Neuron (in vitro differentiated cells): ENCODE results near the gene XXYLT1.

Experiments used
- H2AFZ ChIP-seq: one replicate; pipeline ENCODE4 v1.6.1; 2013; ENCODE audit warnings: low read depth, mild to moderate bottlenecking, inconsistent platforms, low read length, moderate library complexity
- H3K27me3 ChIP-seq: one replicate; pipeline ENCODE4 v1.6.1; 2013; ENCODE audit warnings: low read length; ENCODE audit not compliant: insufficient read depth
- H3K36me3 ChIP-seq: one replicate; pipeline ENCODE4 v1.6.1; 2013; ENCODE audit warnings: low read length; ENCODE audit not compliant: insufficient read depth
- H3K4me1 ChIP-seq: one replicate; pipeline ENCODE4 v1.6.1; 2013; ENCODE audit warnings: low read length; ENCODE audit not compliant: insufficient read depth
- H3K4me3 ChIP-seq: 2 replicates; pipeline ENCODE4 v1.5.1; 2013; ENCODE audit warnings: mild to moderate bottlenecking, low read length, moderate library complexity
- H3K9me3 ChIP-seq: one replicate; pipeline ENCODE4 v1.6.1; 2013; ENCODE audit warnings: low read length

XXYLT1 gene

GRCh38 chr3:195251336-195252065 lies 19.5 kb downstream of the XXYLT1 start:
- Histone ChIP-seq H3K4me3 (no peak overlapping the region), H3K27me3 (no peaks in the 10 kb centered on the region), H3K4me1 (peaks cover 10% of the 10 kb centered on the region), H2AFZ (no peak overlapping the region), H3K36me3 (peaks cover 3% of the 10 kb centered on the region), H3K9me3 (peaks cover 3% of the 10 kb centered on the region)

- Histone ChIP-seq H3K4me1 (peaks cover 10% of the 10 kb centered on the region), H3K9me3 (peaks cover 8% of the 10 kb centered on the region), H3K36me3 (peaks cover 5% of the 10 kb centered on the region), H2AFZ (no peak overlapping the region), H3K27me3 (no peaks in the 10 kb centered on the region), H3K4me3 (no peak overlapping the region)
Observed at GRCh38 chr3:195250473-195251251, 20.3 kb downstream of the XXYLT1 start.

- H3K36me3 ChIP-seq: peaks cover 5% of the 10 kb centered on the region
- H3K9me3 ChIP-seq: peaks cover 8% of the 10 kb centered on the region
- no peak overlapping the region for H2AFZ ChIP-seq
- H3K4me1 ChIP-seq: peaks cover 10% of the 10 kb centered on the region
- no peak overlapping the region for H3K4me3 ChIP-seq
- no peaks in the 10 kb centered on the region for H3K27me3 ChIP-seq
Observed at GRCh38 chr3:195249858-195250464, 21.0 kb downstream of the XXYLT1 start.

GRCh38 chr3:195249057-195249770 lies 21.7 kb downstream of the XXYLT1 start:
- H3K36me3 ChIP-seq: peaks cover 5% of the 10 kb centered on the region
- peaks cover 10% of the 10 kb centered on the region for H3K4me1 ChIP-seq
- no peak overlapping the region for H3K4me3 ChIP-seq
- H2AFZ ChIP-seq: no peak overlapping the region
- peaks cover 8% of the 10 kb centered on the region for H3K9me3 ChIP-seq
- H3K27me3 ChIP-seq: no peaks in the 10 kb centered on the region

- H3K4me1 ChIP-seq: peaks cover 10% of the 10 kb centered on the region
Observed at GRCh38 chr3:195248281-195248680, 22.7 kb downstream of the XXYLT1 start.

GRCh38 chr3:195247863-195248189 lies 23.1 kb downstream of the XXYLT1 start:
- peaks cover 5% of the 10 kb centered on the region for H3K36me3 ChIP-seq
- H3K27me3 ChIP-seq: no peaks in the 10 kb centered on the region
- H2AFZ ChIP-seq: no peak overlapping the region
- H3K4me1 ChIP-seq: peaks cover 5% of the 10 kb centered on the region
- H3K9me3 ChIP-seq: peaks cover 8% of the 10 kb centered on the region
- H3K4me3 ChIP-seq: no peak overlapping the region

More at GRCh38 chr3:195248281-195248680, 22.7 kb downstream of the XXYLT1 start:
- Histone ChIP-seq H3K36me3 (peaks cover 5% of the 10 kb centered on the region), H2AFZ (no peak overlapping the region), H3K4me3 (no peak overlapping the region), H3K27me3 (no peaks in the 10 kb centered on the region), H3K9me3 (peaks cover 8% of the 10 kb centered on the region)

GRCh38 chr3:195247086-195247862 lies 23.7 kb downstream of the XXYLT1 start:
- no peak overlapping the region for H3K4me3 ChIP-seq
- H3K9me3 ChIP-seq: peaks cover 8% of the 10 kb centered on the region
- H3K4me1 ChIP-seq: no peaks in the 10 kb centered on the region
- H3K36me3 ChIP-seq: peaks cover 5% of the 10 kb centered on the region
- H3K27me3 ChIP-seq: no peaks in the 10 kb centered on the region
- no peak overlapping the region for H2AFZ ChIP-seq

GRCh38 chr3:195246581-195246995 lies 24.4 kb downstream of the XXYLT1 start:
- peaks cover 5% of the 10 kb centered on the region for H3K36me3 ChIP-seq

GRCh38 chr3:195245531-195245951 lies 25.4 kb downstream of the XXYLT1 start:
- Histone ChIP-seq H3K27me3 (no peaks in the 10 kb centered on the region), H3K4me3 (no peak overlapping the region), H3K9me3 (peaks cover 8% of the 10 kb centered on the region)

More at GRCh38 chr3:195246581-195246995, 24.4 kb downstream of the XXYLT1 start:
- no peaks in the 10 kb centered on the region for H3K27me3 ChIP-seq
- no peak overlapping the region for H2AFZ ChIP-seq
- H3K4me1 ChIP-seq: no peaks in the 10 kb centered on the region
- peaks cover 8% of the 10 kb centered on the region for H3K9me3 ChIP-seq
- no peak overlapping the region for H3K4me3 ChIP-seq

GRCh38 chr3:195241592-195242355 lies 29.2 kb downstream of the XXYLT1 start:
- no peak overlapping the region for H3K4me3 ChIP-seq
- no peaks in the 10 kb centered on the region for H3K4me1 ChIP-seq
- H3K36me3 ChIP-seq: peaks cover 3% of the 10 kb centered on the region
- H2AFZ ChIP-seq: no peak overlapping the region
- no peaks in the 10 kb centered on the region for H3K27me3 ChIP-seq
- H3K9me3 ChIP-seq: peaks cover 6% of the 10 kb centered on the region

More at GRCh38 chr3:195245531-195245951, 25.4 kb downstream of the XXYLT1 start:
- Histone ChIP-seq H3K36me3 (peaks cover 5% of the 10 kb centered on the region), H3K4me1 (no peaks in the 10 kb centered on the region), H2AFZ (no peak overlapping the region)

- peaks cover 9% of the 10 kb centered on the region for H3K9me3 ChIP-seq
- no peaks in the 10 kb centered on the region for H3K27me3 ChIP-seq
- H3K4me3 ChIP-seq: no peak overlapping the region
- no peak overlapping the region for H2AFZ ChIP-seq
- no peaks in the 10 kb centered on the region for H3K36me3 ChIP-seq
- no peaks in the 10 kb centered on the region for H3K4me1 ChIP-seq
Observed at GRCh38 chr3:195240939-195241338, 30.0 kb downstream of the XXYLT1 start.
